ENCODE results near the gene FNIP2. TPM values are rescaled to one million over a fixed set of nuclear protein-coding genes. Genes with fewer than 3 reads are reported as not detected.

FNIP2 gene
- total and polyA plus RNA-seq, 10 of the 15 experiments (the other 5 are each of a cell fraction or from before 2014, with no cell fraction given): 0.03 to 0.38 (median 0.15) TPM

DNA sequence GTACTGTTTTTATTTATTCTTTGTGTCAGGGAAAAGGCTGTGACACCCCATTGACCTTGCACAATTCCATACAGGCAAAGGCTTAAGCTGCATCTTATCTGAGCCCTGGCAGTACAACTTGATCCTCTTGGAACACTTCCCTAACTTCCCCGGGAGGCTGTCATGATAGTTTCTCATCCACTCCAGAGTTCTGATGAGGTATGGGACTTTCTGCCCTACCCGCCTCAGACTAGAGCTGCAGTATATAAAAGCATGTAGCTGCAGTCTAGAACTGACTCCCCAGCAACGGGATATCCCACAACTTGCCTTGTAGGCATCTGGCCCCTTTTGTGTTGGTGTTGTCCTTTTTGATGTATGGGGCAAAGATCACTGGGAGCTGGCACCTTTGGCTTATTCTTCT is 72.7 kb downstream of the FNIP2 start:
- in situ Hi-C loops (cut with MboI): loop anchor here (10.0 kb wide), 1 partner anchor 577 kb away; no protein-coding TSS in a partner anchor
- CTCF ChIA-PET: interaction anchor here (0.9 to 2.2 kb wide), 3 partner anchors 10 to 14 kb away, joined by 3 to 6 read pairs (median 5); no protein-coding TSS in a partner anchor

GRCh38 chr4:158845311-158846041 is 76.7 kb downstream of the FNIP2 start:
- ChIA-PET SMC1A (ENCODE audit: uncharacterized antibody, unreplicated experiment) (interaction anchor here (1.0 to 3.5 kb wide), 8 partner anchors 9 to 115 kb away, joined by 3 to 18 read pairs (median 4); no protein-coding TSS in a partner anchor), RAD21 (ENCODE audit: unreplicated experiment) (interaction anchor here (0.8 to 2.0 kb wide), 4 partner anchors 19 to 117 kb away, joined by 3 to 4 read pairs (median 3); no protein-coding TSS in a partner anchor), POLR2A (no interaction called here), CTCF (interaction anchor here (0.6 to 2.8 kb wide), 9 partner anchors 8 to 481 kb away, joined by 3 to 10 read pairs (median 3); no protein-coding TSS in a partner anchor)
- no peak overlapping the region for H3K27ac ChIP-seq (ENCODE audit: control insufficient read depth, insufficient read depth)
- FAIRE-seq: no peak
- no peak for DNase-seq (ENCODE audit: low read depth, low spot score)
- no peaks in the 10 kb centered on the region for H3K4me1 ChIP-seq (ENCODE audit: control insufficient read depth, insufficient read depth, low read length)
- in situ Hi-C loops (cut with MboI): loop anchor here (5.0 to 10.0 kb wide), 2 partner anchors 113 to 581 kb away; no protein-coding TSS in a partner anchor
- no peak overlapping the region for H3K4me2 ChIP-seq (ENCODE audit: control insufficient read depth, insufficient read depth)
- no peaks in the 10 kb centered on the region for H4K20me1 ChIP-seq (ENCODE audit: control insufficient read depth, insufficient read depth)
- no peak overlapping the region for H3K4me3 ChIP-seq
- ATAC-seq: no peak
- 51% methylated on average over 4 of the region's 4 CpGs for WGBS (ENCODE audit: insufficient coverage, insufficient replicate concordance, low lambda C conversion rate, missing lambda C conversion rate)
- intact Hi-C loops (cut with micrococcal nuclease; ENCODE audit: unreplicated experiment): no loop called here
- no peaks in the 10 kb centered on the region for H3K9me3 ChIP-seq (replicated peaks; ENCODE audit: control insufficient read depth, insufficient read depth, low read length)
- H3K27me3 ChIP-seq (replicated peaks in 1 of 2; ENCODE audit: control insufficient read depth in 2 of 2, insufficient read depth in 2 of 2, low read length in 1 of 2): no peaks in the 10 kb centered on the region; a peak in 1 of 4 replicates
- H3K36me3 ChIP-seq (ENCODE audit: control insufficient read depth in 2 of 2, insufficient read depth in 2 of 2, low read length in 1 of 2): no peaks in the 10 kb centered on the region
- no peaks in the 10 kb centered on the region for H3K79me2 ChIP-seq (ENCODE audit: control insufficient read depth, insufficient read depth, low read length)
- H2AFZ ChIP-seq (ENCODE audit: control insufficient read depth, low read depth, low read length): no peak overlapping the region
- no peak overlapping the region for H3K9ac ChIP-seq (ENCODE audit: control insufficient read depth, insufficient read depth, low read length)
- no TSS peak for BruUV-seq (replicated peaks)
- TF ChIP-seq PML (IDR thresholded peaks at IDR 0.05; ENCODE audit: low read length) (no peak), HDGF (IDR thresholded peaks at IDR 0.05) (no peak), MTA3 (IDR thresholded peaks at IDR 0.05; ENCODE audit: borderline replicate concordance, low read length) (no peak), YY1 (IDR thresholded peaks at IDR 0.05; ENCODE audit: low read depth, low read length) (no peak), POLR2AphosphoS2 (IDR thresholded peaks at IDR 0.05; ENCODE audit: low read depth, low read length) (no peak), SP1 (IDR thresholded peaks at IDR 0.05; ENCODE audit: low read depth, low read length) (no peak), CREB1 (IDR thresholded peaks at IDR 0.05; ENCODE audit: low read depth) (no peak), ZNF384 (IDR thresholded peaks at IDR 0.05; ENCODE audit: borderline replicate concordance, low read depth, low read length) (no peak), EED (IDR thresholded peaks at IDR 0.05; ENCODE audit: low read depth) (no peak)
- TF ChIP-seq, protein P1, sequence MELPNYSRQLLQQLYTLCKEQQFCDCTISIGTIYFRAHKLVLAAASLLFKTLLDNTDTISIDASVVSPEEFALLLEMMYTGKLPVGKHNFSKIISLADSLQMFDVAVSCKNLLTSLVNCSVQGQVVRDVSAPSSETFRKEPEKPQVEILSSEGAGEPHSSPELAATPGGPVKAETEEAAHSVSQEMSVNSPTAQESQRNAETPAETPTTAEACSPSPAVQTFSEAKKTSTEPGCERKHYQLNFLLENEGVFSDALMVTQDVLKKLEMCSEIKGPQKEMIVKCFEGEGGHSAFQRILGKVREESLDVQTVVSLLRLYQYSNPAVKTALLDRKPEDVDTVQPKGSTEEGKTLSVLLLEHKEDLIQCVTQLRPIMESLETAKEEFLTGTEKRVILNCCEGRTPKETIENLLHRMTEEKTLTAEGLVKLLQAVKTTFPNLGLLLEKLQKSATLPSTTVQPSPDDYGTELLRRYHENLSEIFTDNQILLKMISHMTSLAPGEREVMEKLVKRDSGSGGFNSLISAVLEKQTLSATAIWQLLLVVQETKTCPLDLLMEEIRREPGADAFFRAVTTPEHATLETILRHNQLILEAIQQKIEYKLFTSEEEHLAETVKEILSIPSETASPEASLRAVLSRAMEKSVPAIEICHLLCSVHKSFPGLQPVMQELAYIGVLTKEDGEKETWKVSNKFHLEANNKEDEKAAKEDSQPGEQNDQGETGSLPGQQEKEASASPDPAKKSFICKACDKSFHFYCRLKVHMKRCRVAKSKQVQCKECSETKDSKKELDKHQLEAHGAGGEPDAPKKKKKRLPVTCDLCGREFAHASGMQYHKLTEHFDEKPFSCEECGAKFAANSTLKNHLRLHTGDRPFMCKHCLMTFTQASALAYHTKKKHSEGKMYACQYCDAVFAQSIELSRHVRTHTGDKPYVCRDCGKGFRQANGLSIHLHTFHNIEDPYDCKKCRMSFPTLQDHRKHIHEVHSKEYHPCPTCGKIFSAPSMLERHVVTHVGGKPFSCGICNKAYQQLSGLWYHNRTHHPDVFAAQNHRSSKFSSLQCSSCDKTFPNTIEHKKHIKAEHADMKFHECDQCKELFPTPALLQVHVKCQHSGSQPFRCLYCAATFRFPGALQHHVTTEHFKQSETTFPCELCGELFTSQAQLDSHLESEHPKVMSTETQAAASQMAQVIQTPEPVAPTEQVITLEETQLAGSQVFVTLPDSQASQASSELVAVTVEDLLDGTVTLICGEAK (IDR thresholded peaks at IDR 0.05; ENCODE audit: borderline replicate concordance): no peak

More for the DNA sequence above, 72.7 kb downstream of the FNIP2 start:
- Histone ChIP-seq H3K27me3 (replicated peaks in 1 of 2; ENCODE audit: control insufficient read depth in 2 of 2, insufficient read depth in 2 of 2, low read length in 1 of 2) (no peaks in the 10 kb centered on the region), H3K79me2 (ENCODE audit: control insufficient read depth, insufficient read depth, low read length) (no peaks in the 10 kb centered on the region), H3K9ac (ENCODE audit: control insufficient read depth, insufficient read depth, low read length) (no peak overlapping the region), H3K27ac (ENCODE audit: control insufficient read depth, insufficient read depth) (no peak overlapping the region), H3K4me2 (ENCODE audit: control insufficient read depth, insufficient read depth) (no peak overlapping the region), H2AFZ (ENCODE audit: control insufficient read depth, low read depth, low read length) (no peak overlapping the region), H3K4me3 (no peak overlapping the region), H4K20me1 (ENCODE audit: control insufficient read depth, insufficient read depth) (no peaks in the 10 kb centered on the region), H3K4me1 (ENCODE audit: control insufficient read depth, insufficient read depth, low read length) (no peaks in the 10 kb centered on the region), H3K36me3 (ENCODE audit: control insufficient read depth in 2 of 2, insufficient read depth in 2 of 2, low read length in 1 of 2) (no peaks in the 10 kb centered on the region), H3K9me3 (replicated peaks; ENCODE audit: control insufficient read depth, insufficient read depth, low read length) (no peaks in the 10 kb centered on the region)
- ChIA-PET SMC1A (ENCODE audit: uncharacterized antibody, unreplicated experiment) (interaction anchor here (0.9 to 3.2 kb wide), 3 partner anchors 9 to 340 kb away, joined by 3 to 24 read pairs (median 18); no protein-coding TSS in a partner anchor), RAD21 (ENCODE audit: unreplicated experiment) (no interaction called here), POLR2A (interaction anchor here (1.0 kb wide), 1 partner anchor 14 kb away, joined by 4 read pairs; no protein-coding TSS in a partner anchor)
- WGBS (ENCODE audit: insufficient coverage, insufficient replicate concordance, low lambda C conversion rate, missing lambda C conversion rate): 49% methylated on average over 3 of the region's 3 CpGs
- intact Hi-C loops (cut with micrococcal nuclease; ENCODE audit: unreplicated experiment): no loop called here
- FAIRE-seq (no peak), DNase-seq (ENCODE audit: low read depth, low spot score) (no peak), ATAC-seq (no peak)
- TF ChIP-seq ZNF207 (IDR thresholded peaks at IDR 0.05; ENCODE audit: borderline replicate concordance) (no peak), SREBF2 (IDR thresholded peaks at IDR 0.05; ENCODE audit: low read length) (no peak)
- no TSS peak for BruUV-seq (replicated peaks)

All from GM12878 (cell line).